Thoracic aorta (tissue), 2 donors: ENCODE measurements around the gene OR4C6. TPM values are rescaled to one million over a fixed set of nuclear protein-coding genes. Genes with fewer than 3 reads are reported as not detected.

Experiments used
- ATAC-seq: fragments of 150-250 bp; one replicate; pipeline ENCODE4 v1.8.0; 2017; ENCODE audit warnings: low read depth; ENCODE audit not compliant: insufficient number of reproducible peaks, low FRiP score
- DNase-seq: peaks from one replicate; pipeline ENCODE4 v3.0.0-alpha.2; 2020; ENCODE audit warnings: low spot score
- H3K27ac ChIP-seq, 2 donors: fragments of 200-600 bp; sonication (generic); 1 replicate in 1 of 2; 2 replicates in 1 of 2; pipeline ENCODE4 v1.5.1; 2016; ENCODE audit warnings: mild to moderate bottlenecking in 2 of 2, moderate library complexity in 2 of 2
- H3K27me3 ChIP-seq: fragments of 200-600 bp; sonication (generic); replicated peaks from 2 replicates; pipeline ENCODE4 v1.6.0; 2016; ENCODE audit warnings: mild to moderate bottlenecking; ENCODE audit not compliant: insufficient read depth
- H3K36me3 ChIP-seq: fragments of 200-600 bp; sonication (generic); one replicate; pipeline ENCODE4 v1.5.1; 2016
- H3K4me1 ChIP-seq, 2 donors: fragments of 200-600 bp; sonication (generic); 1 replicate in 1 of 2; 2 replicates in 1 of 2; pipeline versions ENCODE4 v1.5.1 to v1.6.0; 2016; ENCODE audit warnings: low read depth in 2 of 2, mild to moderate bottlenecking in 1 of 2; ENCODE audit not compliant: control insufficient read depth in 1 of 2
- H3K4me3 ChIP-seq: fragments of 200-600 bp; sonication (generic); 2 replicates; pipeline ENCODE4 v1.5.1; 2016; ENCODE audit warnings: mild to moderate bottlenecking
- H3K9me3 ChIP-seq: fragments of 200-600 bp; sonication (generic); 2 replicates; pipeline ENCODE4 v1.5.1; 2016
- total RNA-seq, 2 donors: library from RNA; depleted of rRNA; stranded (reverse); fragments of >200 nt; gene quantifications; one replicate each; pipeline versions ENCODE4 v1.1.0 to v1.2.3, GENCODE V29; 2016
- TF ChIP-seq, protein P1 (sequence below): fragments of 200-600 bp; sonication (generic); IDR thresholded peaks from one replicate; pipeline ENCODE4 v1.5.1; 2019; ENCODE audit warnings: antibody characterized with exemption

Gene OR4C6
- total RNA-seq, result not detected

DNA sequence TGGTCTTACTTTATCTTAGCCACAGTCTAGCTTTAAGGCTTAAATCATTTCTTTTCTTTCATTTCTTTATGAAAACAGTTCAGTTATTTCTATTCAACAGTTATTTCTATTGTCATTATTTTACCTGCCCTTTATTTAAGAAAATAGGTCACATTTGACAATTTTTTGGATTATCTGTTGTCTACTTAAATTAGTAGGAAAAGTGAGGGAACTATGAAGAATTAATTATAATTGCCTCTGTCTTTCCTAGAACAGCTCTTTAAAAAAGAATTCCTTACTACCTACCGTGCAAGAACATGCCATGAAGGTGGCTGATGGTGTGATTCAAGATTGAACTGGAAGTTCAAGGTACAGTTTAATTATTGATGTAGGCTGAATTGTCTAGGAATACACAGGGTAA is at the start of gene OR4C6:
OR4C6 (plus strand) TSS at position 301 of the 400 bp plus-strand sequence. CDS start 2,966 bp downstream, outside the sequence.
- Histone ChIP-seq H3K4me1 (no peaks in the 10 kb centered on the region), H3K27me3 (no peaks in the 10 kb centered on the region), H3K36me3 (no peaks in the 10 kb centered on the region), H3K9me3 (no peaks in the 10 kb centered on the region), H3K27ac (no peak within 1 kb of the TSS), H3K4me3 (no peak within 1 kb of the TSS)
- TF ChIP-seq, protein P1, sequence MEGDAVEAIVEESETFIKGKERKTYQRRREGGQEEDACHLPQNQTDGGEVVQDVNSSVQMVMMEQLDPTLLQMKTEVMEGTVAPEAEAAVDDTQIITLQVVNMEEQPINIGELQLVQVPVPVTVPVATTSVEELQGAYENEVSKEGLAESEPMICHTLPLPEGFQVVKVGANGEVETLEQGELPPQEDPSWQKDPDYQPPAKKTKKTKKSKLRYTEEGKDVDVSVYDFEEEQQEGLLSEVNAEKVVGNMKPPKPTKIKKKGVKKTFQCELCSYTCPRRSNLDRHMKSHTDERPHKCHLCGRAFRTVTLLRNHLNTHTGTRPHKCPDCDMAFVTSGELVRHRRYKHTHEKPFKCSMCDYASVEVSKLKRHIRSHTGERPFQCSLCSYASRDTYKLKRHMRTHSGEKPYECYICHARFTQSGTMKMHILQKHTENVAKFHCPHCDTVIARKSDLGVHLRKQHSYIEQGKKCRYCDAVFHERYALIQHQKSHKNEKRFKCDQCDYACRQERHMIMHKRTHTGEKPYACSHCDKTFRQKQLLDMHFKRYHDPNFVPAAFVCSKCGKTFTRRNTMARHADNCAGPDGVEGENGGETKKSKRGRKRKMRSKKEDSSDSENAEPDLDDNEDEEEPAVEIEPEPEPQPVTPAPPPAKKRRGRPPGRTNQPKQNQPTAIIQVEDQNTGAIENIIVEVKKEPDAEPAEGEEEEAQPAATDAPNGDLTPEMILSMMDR, result no peak
- DNase-seq (no peak), ATAC-seq (no peak)

DNA sequence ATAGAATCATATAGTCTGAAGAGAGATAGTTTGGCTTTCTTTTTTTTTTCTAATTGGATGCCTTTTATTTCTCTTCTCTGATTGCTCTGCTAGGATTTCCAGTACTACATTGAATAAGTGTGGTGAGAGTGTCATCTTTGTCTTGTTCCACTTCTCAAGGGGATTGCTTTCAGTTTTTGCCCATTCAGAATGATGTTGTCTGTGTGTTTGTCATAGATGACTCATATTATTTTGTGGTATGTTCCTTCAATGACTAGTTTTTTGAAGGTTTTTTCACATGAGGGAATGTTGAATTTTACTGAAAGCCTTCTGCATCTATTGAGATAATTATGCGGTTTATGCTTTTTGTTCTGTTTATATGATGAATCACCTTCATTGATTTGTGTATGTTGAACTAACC is 37.5 kb upstream of the OR4C6 start:
- H3K4me3 ChIP-seq, result no peak overlapping the region
- H3K27me3 ChIP-seq, result no peaks in the 10 kb centered on the region
- no peaks in the 10 kb centered on the region for H3K4me1 ChIP-seq
- no peak overlapping the region for H3K27ac ChIP-seq
- TF ChIP-seq, protein P1, result no peak
- no peak for ATAC-seq
- no peaks in the 10 kb centered on the region for H3K36me3 ChIP-seq
- no peak for DNase-seq
- no peaks in the 10 kb centered on the region for H3K9me3 ChIP-seq

DNA sequence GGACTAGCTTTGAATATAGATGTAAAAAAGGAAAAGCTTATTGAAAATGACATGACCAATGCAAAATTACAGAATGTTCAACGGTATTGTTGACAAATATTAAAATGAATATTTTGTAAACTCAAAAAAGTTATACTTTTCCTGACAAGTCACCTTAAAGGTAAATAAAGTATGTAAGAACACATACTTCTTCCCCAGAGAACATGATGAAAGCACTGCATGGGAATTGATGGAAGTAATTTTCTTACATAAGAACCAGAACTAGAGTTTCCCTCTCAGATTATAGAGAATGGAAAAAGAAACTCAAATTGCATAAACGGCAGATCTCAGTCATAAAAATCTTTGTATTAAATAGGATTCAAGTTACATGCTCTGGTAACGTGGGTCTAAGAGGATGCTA is 27.2 kb upstream of the OR4C6 start, which contains the start of gene OR4P4:
OR4P4 (plus strand) TSS at position 301 of the 400 bp plus-strand sequence.
- DNase-seq, result no peak
- Histone ChIP-seq H3K9me3 (no peaks in the 10 kb centered on the region), H3K27ac (no peak within 1 kb of the TSS), H3K27me3 (no peaks in the 10 kb centered on the region), H3K4me1 (no peaks in the 10 kb centered on the region), H3K36me3 (no peaks in the 10 kb centered on the region), H3K4me3 (no peak within 1 kb of the TSS)
- no peak for ATAC-seq
- TF ChIP-seq, protein P1, result no peak

DNA sequence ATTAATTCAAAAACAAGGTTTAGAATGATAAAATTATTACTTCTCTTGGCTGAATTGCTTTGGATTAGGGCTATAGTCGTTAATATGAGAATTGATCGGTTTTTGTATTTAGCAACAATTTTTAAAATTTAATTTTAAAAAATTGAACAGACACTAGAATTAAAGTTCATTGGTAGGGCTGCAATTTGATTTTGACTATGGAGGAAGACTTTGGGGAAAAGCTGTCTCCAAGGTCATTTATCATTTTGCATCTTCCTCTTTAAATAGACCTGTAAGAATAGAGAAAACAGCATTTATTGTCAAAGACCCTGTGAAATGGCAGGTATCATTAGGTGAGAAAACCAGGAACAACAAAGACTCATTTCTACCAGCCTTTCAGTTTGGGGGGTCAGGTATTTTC is 14.0 kb upstream of the OR4C6 start, which contains the start of gene OR4S2:
OR4S2 (plus strand) TSS at position 301 of the 400 bp plus-strand sequence. CDS start 2,577 bp downstream, outside the sequence.
- Histone ChIP-seq H3K27ac (no peak within 1 kb of the TSS), H3K4me1 (no peaks in the 10 kb centered on the region), H3K27me3 (no peaks in the 10 kb centered on the region), H3K36me3 (no peaks in the 10 kb centered on the region), H3K9me3 (no peaks in the 10 kb centered on the region), H3K4me3 (no peak within 1 kb of the TSS)
- DNase-seq (no peak), ATAC-seq (no peak)
- TF ChIP-seq, protein P1, result no peak

DNA sequence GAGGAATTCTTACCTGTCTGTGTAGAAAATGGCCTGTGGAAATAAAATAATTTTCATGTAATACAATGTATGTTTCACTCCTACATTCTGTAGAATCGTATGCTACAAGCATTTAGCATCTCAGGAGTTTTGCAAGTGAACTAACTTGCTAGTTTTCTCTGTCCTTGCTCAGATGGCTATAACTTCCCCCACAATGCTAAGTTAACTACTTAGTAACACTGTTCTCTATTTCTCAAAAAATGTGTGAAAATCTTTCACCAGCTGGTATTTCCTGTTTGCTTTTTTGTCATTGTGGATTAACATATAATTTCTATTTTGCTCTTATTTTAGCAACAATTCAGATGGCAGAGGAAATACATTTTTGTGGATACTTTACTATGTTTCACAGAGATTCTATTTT is 9.4 kb upstream of the OR4C6 start:
- Histone ChIP-seq H3K4me3 (no peak overlapping the region), H3K36me3 (no peaks in the 10 kb centered on the region), H3K27me3 (no peaks in the 10 kb centered on the region), H3K27ac (no peak overlapping the region), H3K9me3 (no peaks in the 10 kb centered on the region), H3K4me1 (no peaks in the 10 kb centered on the region)
- DNase-seq (no peak), ATAC-seq (no peak)
- TF ChIP-seq, protein P1, result no peak
